PFSK-1 (cell line): ENCODE measurements around the gene SRP72.

Experiments
- POLR2AphosphoS5 ChIP-seq: IDR thresholded peaks from 2 replicates; pipeline ENCODE4 v1.6.1; 2012; ENCODE audit warnings: low read depth, mild to moderate bottlenecking, control low read depth, low read length, moderate library complexity
- REST ChIP-seq, 2 experiments: IDR thresholded peaks; 2 replicates each; pipeline versions ENCODE4 v1.6.1 to v1.8.0; 2011 to 2012; ENCODE audit warnings: low read depth in 2 of 2, low read length in 2 of 2, control low read depth in 1 of 2, inconsistent platforms in 1 of 2, mild to moderate bottlenecking in 1 of 2, moderate library complexity in 1 of 2; ENCODE audit not compliant: insufficient read depth in 1 of 2
- SIN3A ChIP-seq: IDR thresholded peaks from 2 replicates; pipeline ENCODE4 v1.6.1; 2012; ENCODE audit warnings: mild to moderate bottlenecking, low read length, moderate library complexity, borderline replicate concordance; ENCODE audit not compliant: insufficient read depth
- TAF1 ChIP-seq: IDR thresholded peaks from 2 replicates; pipeline ENCODE4 v1.6.1; 2012; ENCODE audit warnings: low read length, control low read depth, borderline replicate concordance; ENCODE audit not compliant: insufficient read depth

GRCh38 chr4:56435140-56435926, 32.1 kb upstream of the SRP72 start, which contains the start of gene PPAT:
- TF ChIP-seq TAF1 (peak; percentile 74; the same call in 1 of the 2 replicates), POLR2AphosphoS5 (peak; percentile 91), REST (IDR thresholded peaks at IDR 0.05; ENCODE audit: insufficient read depth in 1 of 2, low read depth in 2 of 2, low read length in 2 of 2) (no peak), SIN3A (peak; percentile 78; the same call in 1 of the 2 replicates)
